Mesenchymal stem cell (in vitro differentiated cells and primary cell): ENCODE results near the gene RASA3.

Experiments used
- DNase-seq: peaks from one replicate; pipeline ENCODE4 v3.0.0-alpha.2; 2013
- H2AFZ ChIP-seq: one replicate; pipeline ENCODE4 v1.6.1; 2013; ENCODE audit warnings: low read depth, mild to moderate bottlenecking, control low read depth, inconsistent platforms, low read length, moderate library complexity
- H2AK5ac ChIP-seq: 2 replicates; pipeline ENCODE4 v1.6.1; 2013; ENCODE audit warnings: low read length, moderate library complexity, mild to moderate bottlenecking, inconsistent platforms; ENCODE audit not compliant: severe bottlenecking
- H2BK120ac ChIP-seq: one replicate; pipeline ENCODE4 v1.6.1; 2013; ENCODE audit warnings: low read depth, mild to moderate bottlenecking, inconsistent platforms, low read length, moderate library complexity
- H2BK12ac ChIP-seq, 2 experiments: one replicate each; pipeline ENCODE4 v1.6.1; 2013; ENCODE audit warnings: inconsistent platforms in 2 of 2, low read length in 2 of 2, mild to moderate bottlenecking in 2 of 2, moderate library complexity in 2 of 2, control low read depth in 1 of 2
- H2BK15ac ChIP-seq: one replicate; pipeline ENCODE4 v1.6.1; 2013; ENCODE audit warnings: mild to moderate bottlenecking, low read depth, inconsistent platforms; ENCODE audit not compliant: poor library complexity, severe bottlenecking
- H2BK5ac ChIP-seq: 2 replicates; pipeline ENCODE4 v1.6.1; 2013; ENCODE audit warnings: low read depth, mild to moderate bottlenecking, low read length, control low read depth, inconsistent platforms; ENCODE audit not compliant: poor library complexity, severe bottlenecking
- H3K14ac ChIP-seq, 2 experiments: one replicate each; pipeline ENCODE4 v1.6.1; 2013; ENCODE audit warnings: inconsistent platforms in 2 of 2, low read length in 2 of 2, control low read depth in 1 of 2, mild to moderate bottlenecking in 1 of 2, moderate library complexity in 1 of 2
- H3K18ac ChIP-seq, 2 experiments: one replicate each; pipeline ENCODE4 v1.6.1; 2013; ENCODE audit warnings: inconsistent platforms in 2 of 2, low read length in 2 of 2, control low read depth in 1 of 2, low read depth in 1 of 2, mild to moderate bottlenecking in 1 of 2
- H3K23ac ChIP-seq, 2 experiments: one replicate each; pipeline ENCODE4 v1.6.1; 2013; ENCODE audit warnings: inconsistent platforms in 2 of 2, low read length in 2 of 2, mild to moderate bottlenecking in 2 of 2, moderate library complexity in 2 of 2, control low read depth in 1 of 2
- H3K27ac ChIP-seq: 2 replicates; pipeline ENCODE4 v1.5.1; 2013; ENCODE audit warnings: mild to moderate bottlenecking, moderate library complexity, low read length, control low read depth, inconsistent platforms; ENCODE audit not compliant: poor library complexity, severe bottlenecking
- H3K27me3 ChIP-seq, 2 experiments: 2 replicates each; pipeline versions ENCODE4 v1.6.1 to v1.7.0; 2013; ENCODE audit warnings: low read length in 2 of 2, mild to moderate bottlenecking in 2 of 2, moderate library complexity in 2 of 2, control low read depth in 1 of 2, inconsistent platforms in 1 of 2; ENCODE audit not compliant: control insufficient read depth in 1 of 2, insufficient read depth in 1 of 2
- H3K36me3 ChIP-seq, 2 experiments: 2 replicates each; pipeline versions ENCODE4 v1.6.1 to v1.7.0; 2013; ENCODE audit warnings: low read length in 2 of 2, control low read depth in 1 of 2, inconsistent platforms in 1 of 2, low read depth in 1 of 2, mild to moderate bottlenecking in 1 of 2; ENCODE audit not compliant: insufficient read depth in 2 of 2, control insufficient read depth in 1 of 2
- H3K4ac ChIP-seq, 2 experiments: one replicate each; pipeline ENCODE4 v1.6.1; 2013; ENCODE audit warnings: inconsistent platforms in 2 of 2, low read length in 2 of 2, mild to moderate bottlenecking in 2 of 2, moderate library complexity in 2 of 2, control low read depth in 1 of 2, low read depth in 1 of 2
- H3K4me1 ChIP-seq: 2 replicates; pipeline ENCODE4 v1.6.1; 2013; ENCODE audit warnings: low read depth, low read length, control low read depth; ENCODE audit not compliant: control insufficient read depth, insufficient read depth
- H3K4me2 ChIP-seq: 2 replicates; pipeline ENCODE4 v1.6.1; 2013; ENCODE audit warnings: low read length, mild to moderate bottlenecking, inconsistent platforms; ENCODE audit not compliant: poor library complexity, severe bottlenecking
- H3K4me3 ChIP-seq, 2 experiments: 2 replicates each; pipeline versions ENCODE4 v1.5.1 to v1.7.0; 2013; ENCODE audit warnings: low read length in 2 of 2, mild to moderate bottlenecking in 2 of 2, control low read depth in 1 of 2, low read depth in 1 of 2; ENCODE audit not compliant: insufficient read depth in 1 of 2
- H3K79me1 ChIP-seq: replicated peaks from 2 replicates; pipeline ENCODE4 v1.6.1; 2013; ENCODE audit warnings: mild to moderate bottlenecking, control low read depth, low read length, inconsistent platforms; ENCODE audit not compliant: poor library complexity, severe bottlenecking
- H3K9ac ChIP-seq: 2 replicates; pipeline ENCODE4 v1.7.0; 2013; ENCODE audit warnings: mild to moderate bottlenecking, low read length, moderate library complexity
- H3K9me3 ChIP-seq: 2 replicates; pipeline ENCODE4 v1.7.0; 2013; ENCODE audit warnings: mild to moderate bottlenecking, low read length; ENCODE audit not compliant: control insufficient read depth
- H4K8ac ChIP-seq: one replicate; pipeline ENCODE4 v1.6.1; 2013; ENCODE audit warnings: inconsistent platforms, mild to moderate bottlenecking, low read length, moderate library complexity
- H4K91ac ChIP-seq: one replicate; pipeline ENCODE4 v1.6.1; 2013; ENCODE audit warnings: mild to moderate bottlenecking, low read length, inconsistent platforms
- WGBS: methylation state at CpG from one replicate; pipeline ENCODE4 v1.1.7; 2013; ENCODE audit warnings: mixed read lengths; 5-methylcytosine and 5-hydroxymethylcytosine counted together

RASA3 gene

GRCh38 chr13:114000151-114001040 is 132.0 kb downstream of the RASA3 start:
- H2BK120ac ChIP-seq = no peak overlapping the region
- no peaks in the 10 kb centered on the region for H3K27me3 ChIP-seq
- no peak for DNase-seq
- no peak overlapping the region for H2AK5ac ChIP-seq
- H3K9ac ChIP-seq = no peak overlapping the region
- no peak overlapping the region for H3K27ac ChIP-seq
- no peak overlapping the region for H3K4ac ChIP-seq
- no peak overlapping the region for H4K8ac ChIP-seq
- H3K4me2 ChIP-seq = no peak overlapping the region
- 97% methylated on average over 20 of the region's 26 CpGs for WGBS
- no peak overlapping the region for H2AFZ ChIP-seq
- H3K4me1 ChIP-seq = peaks cover 34% of the 10 kb centered on the region
- H3K79me1 ChIP-seq = peaks cover 36% of the 10 kb centered on the region
- no peak overlapping the region for H2BK5ac ChIP-seq
- H3K36me3 ChIP-seq = peaks cover 83% of the 10 kb centered on the region in 2 experiments
- H3K14ac ChIP-seq = no peak overlapping the region
- no peak overlapping the region for H2BK15ac ChIP-seq
- no peak overlapping the region for H3K4me3 ChIP-seq
- H3K9me3 ChIP-seq = no peaks in the 10 kb centered on the region
- H2BK12ac ChIP-seq = no peak overlapping the region
- H3K23ac ChIP-seq = peak overlapping the region in 1 of 2 experiments; percentile 46
- H4K91ac ChIP-seq = no peak overlapping the region
- H3K18ac ChIP-seq = no peak overlapping the region

DNA sequence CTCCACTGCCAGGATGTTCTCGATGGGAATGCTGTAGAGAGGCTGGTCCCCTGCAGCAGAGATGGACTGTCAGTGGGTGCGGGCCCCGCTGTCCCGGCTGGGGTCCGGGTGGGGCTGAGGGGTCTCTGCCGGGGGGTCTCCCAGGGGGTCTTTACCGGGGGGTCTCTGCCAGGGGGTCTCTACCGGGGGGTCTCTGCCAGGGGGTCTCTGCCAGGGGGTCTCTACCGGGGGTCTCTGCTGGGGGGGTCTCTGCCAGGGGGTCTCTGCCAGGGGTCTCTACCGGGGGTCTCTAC is 132.9 kb downstream of the RASA3 start:
- Histone ChIP-seq H2AK5ac (no peak overlapping the region), H3K23ac (no peak overlapping the region), H3K9me3 (no peaks in the 10 kb centered on the region), H3K4me2 (no peak overlapping the region), H2BK120ac (no peak overlapping the region), H3K36me3 (peaks cover 83 to 84% of the 10 kb centered on the region in 2 experiments), H3K27ac (no peak overlapping the region), H3K27me3 (no peaks in the 10 kb centered on the region), H4K8ac (no peak overlapping the region), H2BK15ac (no peak overlapping the region), H3K4me3 (no peak overlapping the region), H2BK5ac (no peak overlapping the region), H3K4ac (no peak overlapping the region), H3K9ac (no peak overlapping the region), H4K91ac (no peak overlapping the region), H2BK12ac (no peak overlapping the region), H3K14ac (no peak overlapping the region), H3K18ac (no peak overlapping the region), H3K79me1 (peaks cover 42% of the 10 kb centered on the region), H3K4me1 (peaks cover 34% of the 10 kb centered on the region), H2AFZ (no peak overlapping the region)
- no peak for DNase-seq
- WGBS = 100% methylated on average over 3 of the region's 10 CpGs

DNA sequence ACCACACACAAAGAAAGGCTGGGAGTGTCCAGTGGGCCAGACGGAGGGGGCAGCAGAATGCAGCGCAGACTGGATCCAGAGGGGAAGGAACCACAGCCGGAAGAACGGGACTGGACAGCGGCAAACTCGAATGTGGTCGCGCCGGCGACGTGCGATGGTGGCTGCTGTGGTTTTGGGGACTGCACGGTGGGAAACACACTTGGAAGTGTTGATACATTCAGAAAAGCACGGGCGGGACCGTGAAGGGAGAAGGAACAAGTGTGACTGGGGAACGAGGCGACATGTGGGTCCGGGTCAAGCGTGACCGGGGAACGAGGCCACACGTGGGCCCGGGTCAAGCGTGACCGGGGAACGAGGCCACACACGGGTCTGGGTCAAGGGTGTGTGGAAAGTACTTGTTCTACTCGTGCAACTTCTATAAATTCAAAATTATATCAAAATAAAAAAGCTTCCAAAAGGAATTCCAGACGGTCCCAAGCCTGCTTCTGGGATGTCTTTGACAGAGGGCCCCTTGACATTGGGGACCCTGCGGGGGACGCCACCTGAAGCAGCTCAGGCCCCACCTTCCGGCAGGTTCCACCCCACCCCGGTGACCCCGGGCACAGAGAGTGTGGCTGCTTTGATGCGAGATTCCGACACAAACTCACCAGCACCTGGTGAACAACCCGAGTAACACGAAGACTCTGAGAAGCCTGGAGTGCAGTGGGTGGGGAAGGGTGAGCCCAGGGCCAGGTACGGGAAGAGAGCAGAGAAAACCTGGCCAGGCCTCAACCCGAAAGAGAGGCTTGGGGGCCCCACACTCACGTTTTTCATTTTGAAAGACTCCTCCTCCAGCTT is 133.4 kb downstream of the RASA3 start:
- Histone ChIP-seq H3K9ac (peak overlapping the region; percentile 43), H3K36me3 (peaks cover 83% of the 10 kb centered on the region in 2 experiments), H2BK120ac (no peak overlapping the region), H3K4me2 (no peak overlapping the region), H3K18ac (no peak overlapping the region), H3K27ac (no peak overlapping the region), H2BK5ac (no peak overlapping the region), H3K27me3 (no peaks in the 10 kb centered on the region), H3K4ac (peak overlapping the region in 1 of 2 experiments; percentile 29), H3K14ac (no peak overlapping the region), H3K4me3 (no peak overlapping the region), H2BK12ac (no peak overlapping the region), H3K9me3 (no peaks in the 10 kb centered on the region), H2BK15ac (no peak overlapping the region), H3K4me1 (peaks cover 31% of the 10 kb centered on the region), H3K23ac (no peak overlapping the region), H4K8ac (peak overlapping the region; percentile 10), H4K91ac (peak overlapping the region; percentile 18), H2AK5ac (no peak overlapping the region), H2AFZ (no peak overlapping the region), H3K79me1 (peaks cover 44% of the 10 kb centered on the region)
- 97% methylated on average over 30 of the region's 42 CpGs for WGBS
- DNase-seq = no peak
